Neural cell (in vitro differentiated cells): Measurements from ENCODE around the gene TELO2.

ENCODE experiments used
- EP300 ChIP-seq: fragments of 450-650 bp; conservative IDR thresholded peaks from 2 replicates; pipeline ENCODE4 v1.6.1; 2014; ENCODE audit warnings: antibody characterized with exemption, mild to moderate bottlenecking, moderate library complexity; ENCODE audit not compliant: poor library complexity, severe bottlenecking
- EZH2 ChIP-seq: fragments of 200-600, 300-800 bp; shearing (Covaris generic), sonication (generic); IDR thresholded peaks from 2 replicates; pipeline ENCODE4 v1.6.1; 2014; ENCODE audit warnings: antibody characterized with exemption, low read length, borderline replicate concordance, mild to moderate bottlenecking; ENCODE audit not compliant: insufficient read depth, poor library complexity, severe bottlenecking
- POLR2AphosphoS5 ChIP-seq: IDR thresholded peaks from 2 replicates; pipeline ENCODE4 v1.6.1; 2012
- RAD21 ChIP-seq: fragments of 450-650 bp; conservative IDR thresholded peaks from 2 replicates; pipeline ENCODE4 v1.6.1; 2014; ENCODE audit warnings: antibody characterized with exemption, mild to moderate bottlenecking, moderate library complexity
- SMC3 ChIP-seq: fragments of 450-650 bp; conservative IDR thresholded peaks from 2 replicates; pipeline ENCODE4 v1.6.1; 2014; ENCODE audit warnings: antibody characterized with exemption, mild to moderate bottlenecking, moderate library complexity; ENCODE audit not compliant: poor library complexity
- TAF1 ChIP-seq: IDR thresholded peaks from 2 replicates; pipeline ENCODE4 v1.6.1; 2012; ENCODE audit warnings: low read depth
- TF ChIP-seq, protein P1 (sequence below): fragments of 450-650 bp; IDR thresholded peaks from 2 replicates; pipeline ENCODE4 v1.5.1; 2014; ENCODE audit warnings: antibody characterized with exemption, mild to moderate bottlenecking, moderate library complexity; ENCODE audit not compliant: poor library complexity, severe bottlenecking
- TF ChIP-seq, protein P2 (sequence below): IDR thresholded peaks from 2 replicates; pipeline ENCODE4 v1.6.1; 2012; ENCODE audit warnings: borderline replicate concordance

DNA sequence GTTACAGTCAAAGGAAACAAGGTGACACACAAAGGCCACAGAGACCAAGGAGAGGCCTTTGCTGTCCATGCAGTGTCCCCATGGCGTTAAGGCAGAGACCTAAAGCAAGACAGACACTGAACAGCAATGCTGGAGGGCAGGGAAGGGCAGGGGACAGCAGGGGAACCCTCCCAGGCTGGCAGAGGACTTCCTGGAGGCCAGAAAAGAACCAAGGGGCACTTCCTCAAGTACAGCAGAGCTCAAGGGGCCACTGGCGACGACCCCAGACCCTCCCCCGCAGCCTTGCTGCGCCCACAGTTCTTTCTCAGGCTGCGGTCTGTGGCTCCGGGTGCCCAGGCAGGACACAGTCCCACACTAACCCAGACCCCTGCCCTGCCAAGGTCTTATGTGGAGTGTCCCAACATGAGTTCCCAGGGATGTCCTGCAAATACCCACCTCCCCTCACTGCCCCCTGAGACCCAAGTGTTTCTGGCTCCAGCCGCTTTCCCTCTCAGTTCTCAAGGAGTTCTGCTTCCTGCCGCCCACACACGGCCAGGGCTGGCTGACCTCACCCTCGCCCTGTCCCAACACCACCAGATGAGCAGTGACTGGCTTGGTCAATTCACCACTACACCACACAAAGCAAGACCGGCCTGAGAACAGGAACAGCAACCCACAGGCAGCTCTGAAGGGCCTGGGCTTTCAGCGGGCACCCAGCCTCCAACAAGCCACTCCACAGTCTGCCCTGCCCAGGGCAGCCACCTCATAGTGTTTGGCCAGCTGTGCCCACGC, 22.5 kb upstream of the TELO2 start:
- TF ChIP-seq EZH2 (no peak), RAD21 (no peak), EP300 (no peak), POLR2AphosphoS5 (no peak), TAF1 (no peak), SMC3 (no peak)
- TF ChIP-seq, protein P1, sequence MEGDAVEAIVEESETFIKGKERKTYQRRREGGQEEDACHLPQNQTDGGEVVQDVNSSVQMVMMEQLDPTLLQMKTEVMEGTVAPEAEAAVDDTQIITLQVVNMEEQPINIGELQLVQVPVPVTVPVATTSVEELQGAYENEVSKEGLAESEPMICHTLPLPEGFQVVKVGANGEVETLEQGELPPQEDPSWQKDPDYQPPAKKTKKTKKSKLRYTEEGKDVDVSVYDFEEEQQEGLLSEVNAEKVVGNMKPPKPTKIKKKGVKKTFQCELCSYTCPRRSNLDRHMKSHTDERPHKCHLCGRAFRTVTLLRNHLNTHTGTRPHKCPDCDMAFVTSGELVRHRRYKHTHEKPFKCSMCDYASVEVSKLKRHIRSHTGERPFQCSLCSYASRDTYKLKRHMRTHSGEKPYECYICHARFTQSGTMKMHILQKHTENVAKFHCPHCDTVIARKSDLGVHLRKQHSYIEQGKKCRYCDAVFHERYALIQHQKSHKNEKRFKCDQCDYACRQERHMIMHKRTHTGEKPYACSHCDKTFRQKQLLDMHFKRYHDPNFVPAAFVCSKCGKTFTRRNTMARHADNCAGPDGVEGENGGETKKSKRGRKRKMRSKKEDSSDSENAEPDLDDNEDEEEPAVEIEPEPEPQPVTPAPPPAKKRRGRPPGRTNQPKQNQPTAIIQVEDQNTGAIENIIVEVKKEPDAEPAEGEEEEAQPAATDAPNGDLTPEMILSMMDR = no peak
- TF ChIP-seq, protein P2, sequence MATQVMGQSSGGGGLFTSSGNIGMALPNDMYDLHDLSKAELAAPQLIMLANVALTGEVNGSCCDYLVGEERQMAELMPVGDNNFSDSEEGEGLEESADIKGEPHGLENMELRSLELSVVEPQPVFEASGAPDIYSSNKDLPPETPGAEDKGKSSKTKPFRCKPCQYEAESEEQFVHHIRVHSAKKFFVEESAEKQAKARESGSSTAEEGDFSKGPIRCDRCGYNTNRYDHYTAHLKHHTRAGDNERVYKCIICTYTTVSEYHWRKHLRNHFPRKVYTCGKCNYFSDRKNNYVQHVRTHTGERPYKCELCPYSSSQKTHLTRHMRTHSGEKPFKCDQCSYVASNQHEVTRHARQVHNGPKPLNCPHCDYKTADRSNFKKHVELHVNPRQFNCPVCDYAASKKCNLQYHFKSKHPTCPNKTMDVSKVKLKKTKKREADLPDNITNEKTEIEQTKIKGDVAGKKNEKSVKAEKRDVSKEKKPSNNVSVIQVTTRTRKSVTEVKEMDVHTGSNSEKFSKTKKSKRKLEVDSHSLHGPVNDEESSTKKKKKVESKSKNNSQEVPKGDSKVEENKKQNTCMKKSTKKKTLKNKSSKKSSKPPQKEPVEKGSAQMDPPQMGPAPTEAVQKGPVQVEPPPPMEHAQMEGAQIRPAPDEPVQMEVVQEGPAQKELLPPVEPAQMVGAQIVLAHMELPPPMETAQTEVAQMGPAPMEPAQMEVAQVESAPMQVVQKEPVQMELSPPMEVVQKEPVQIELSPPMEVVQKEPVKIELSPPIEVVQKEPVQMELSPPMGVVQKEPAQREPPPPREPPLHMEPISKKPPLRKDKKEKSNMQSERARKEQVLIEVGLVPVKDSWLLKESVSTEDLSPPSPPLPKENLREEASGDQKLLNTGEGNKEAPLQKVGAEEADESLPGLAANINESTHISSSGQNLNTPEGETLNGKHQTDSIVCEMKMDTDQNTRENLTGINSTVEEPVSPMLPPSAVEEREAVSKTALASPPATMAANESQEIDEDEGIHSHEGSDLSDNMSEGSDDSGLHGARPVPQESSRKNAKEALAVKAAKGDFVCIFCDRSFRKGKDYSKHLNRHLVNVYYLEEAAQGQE = no peak
